MCF 10A (cell line): ENCODE measurements around the gene NECTIN1. TPM values are rescaled to one million over a fixed set of nuclear protein-coding genes. Genes with fewer than 3 reads are reported as not detected.
A peak's percentile ranks its signal among the peaks of the same experiment; 100 is the strongest.

Experiments used
- BruUV-seq: library from RNA; stranded (reverse); fragments of 400-500 nt; replicated peaks from 2 replicates; lab custom pipeline; 2021; lab: Mats Ljungman, UMichigan
- CTCF ChIA-PET: fragments of 300-600 bp; sonication (Branson Sonifier 250); formaldehyde crosslinking; extraction: SDS; loops from one replicate; lab custom pipeline; 2021; ENCODE audit warnings: antibody characterized with exemption, inconsistent platforms; lab: Yijun Ruan, JAX
- POLR2A ChIA-PET: fragments of 300-600, 350-650 bp; sonication (Branson Sonifier 250); formaldehyde crosslinking; extraction: SDS; loops from one replicate; lab custom pipeline; 2020; ENCODE audit warnings: antibody characterized with exemption, inconsistent platforms; lab: Yijun Ruan, JAX
- DNase-seq: peaks from one replicate; pipeline ENCODE4 v3.0.0-alpha.2; 2018; ENCODE audit not compliant: unreplicated experiment
- H3K27ac Mint-ChIP-seq: one replicate; pipeline ENCODE4 v1.8.0; 2022; ENCODE audit warnings: mild to moderate bottlenecking, low read depth, mixed read lengths; ENCODE audit not compliant: unreplicated experiment
- H3K27me3 Mint-ChIP-seq: one replicate; pipeline ENCODE4 v1.8.0; 2022; ENCODE audit warnings: mixed read lengths; ENCODE audit not compliant: insufficient read depth, unreplicated experiment
- H3K36me3 Mint-ChIP-seq: one replicate; pipeline ENCODE4 v1.8.0; 2022; ENCODE audit warnings: mild to moderate bottlenecking, moderate library complexity, mixed read lengths; ENCODE audit not compliant: insufficient read depth, unreplicated experiment
- H3K4me1 Mint-ChIP-seq: one replicate; pipeline ENCODE4 v1.8.0; 2022; ENCODE audit warnings: mixed read lengths; ENCODE audit not compliant: insufficient read depth, unreplicated experiment
- H3K4me3 Mint-ChIP-seq: one replicate; pipeline ENCODE4 v1.8.0; 2022; ENCODE audit warnings: mild to moderate bottlenecking, moderate library complexity, mixed read lengths; ENCODE audit not compliant: unreplicated experiment
- H3K9me3 Mint-ChIP-seq: one replicate; pipeline ENCODE4 v1.8.0; 2022; ENCODE audit warnings: mixed read lengths; ENCODE audit not compliant: unreplicated experiment
- CTCF ChIP-seq: fragments of 200-600 bp; IDR thresholded peaks from one replicate; pipeline ENCODE4 v1.8.0; 2022; ENCODE audit warnings: antibody characterized with exemption, mild to moderate bottlenecking; ENCODE audit not compliant: unreplicated experiment
- intact Hi-C: fragments of 100-400 bp; cut with micrococcal nuclease; formaldehyde crosslinking; loops from 2 replicates; pipeline ENCODE4 v1.14.1; 2022
- total RNA-seq: library from RNA; stranded (reverse); gene quantifications from 2 replicates; pipeline ENCODE4 v1.2.3, GENCODE V29; 2022

NECTIN1 gene
- total RNA-seq, 1 experiment from 2014 or later, result 59.2 TPM

DNA sequence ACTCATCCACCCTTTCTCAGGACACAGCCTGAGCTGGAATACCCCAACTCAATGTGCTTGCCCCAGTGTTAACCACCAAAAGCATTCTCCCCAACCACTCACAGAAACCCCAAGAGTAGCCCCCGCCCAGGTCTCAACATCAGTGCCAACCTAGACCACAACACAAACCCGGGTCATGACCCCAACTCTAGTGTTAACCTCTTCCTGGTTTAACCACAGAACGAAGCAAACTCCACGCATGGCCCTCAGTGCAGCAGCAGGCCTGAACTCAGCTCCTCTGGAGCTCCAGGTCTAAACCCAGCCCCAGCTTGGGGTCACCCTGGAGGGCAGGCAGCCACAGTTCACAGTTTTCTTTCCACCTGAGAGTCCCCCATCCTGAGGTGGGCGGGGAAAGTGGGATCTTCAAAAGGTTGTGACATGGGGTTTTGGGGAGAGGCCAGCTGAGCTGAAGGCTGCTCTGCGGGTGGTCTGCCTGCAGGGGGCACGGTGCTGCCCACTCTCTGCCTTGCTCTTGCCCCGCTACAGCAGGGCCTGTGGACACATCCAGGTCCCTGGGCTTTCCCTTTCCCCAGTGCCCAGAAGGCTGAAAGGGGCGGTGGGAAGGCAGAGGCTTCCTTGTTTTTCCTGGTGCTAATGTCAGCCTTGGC, 37.9 kb downstream of the NECTIN1 start:
- H3K36me3 Mint-ChIP-seq, result no peaks in the 10 kb centered on the region
- TF ChIP-seq CTCF, result peak; percentile 7
- CTCF ChIA-PET, result interaction anchor here (0.6 to 7.9 kb wide), 11 partner anchors 7 to 448 kb away, joined by 3 to 56 read pairs (median 5); partner anchors contain the start of gene NECTIN1
- no peak for DNase-seq
- BruUV-seq, result no TSS peak
- peak overlapping the region; percentile 57 for H3K4me3 Mint-ChIP-seq
- H3K27ac Mint-ChIP-seq, result peak overlapping the region; percentile 92
- peaks cover 55% of the 10 kb centered on the region for H3K4me1 Mint-ChIP-seq
- no peaks in the 10 kb centered on the region for H3K27me3 Mint-ChIP-seq
- no peaks in the 10 kb centered on the region for H3K9me3 Mint-ChIP-seq
- POLR2A ChIA-PET, result interaction anchor here (0.8 to 4.9 kb wide), 15 partner anchors 8 to 613 kb away, joined by 3 to 61 read pairs (median 6); partner anchors contain the start of gene NECTIN1
- intact Hi-C loops, result no loop called here

GRCh38 chr11:119689302-119689701, 39.7 kb downstream of the NECTIN1 start:
- no peak overlapping the region for H3K27ac Mint-ChIP-seq
- TF ChIP-seq CTCF, result no peak
- no peak for DNase-seq
- intact Hi-C loops, result no loop called here
- H3K27me3 Mint-ChIP-seq, result no peaks in the 10 kb centered on the region
- H3K9me3 Mint-ChIP-seq, result no peaks in the 10 kb centered on the region
- no TSS peak for BruUV-seq
- H3K4me1 Mint-ChIP-seq, result peaks cover 51% of the 10 kb centered on the region
- H3K4me3 Mint-ChIP-seq, result no peak overlapping the region
- H3K36me3 Mint-ChIP-seq, result no peaks in the 10 kb centered on the region
- CTCF ChIA-PET, result interaction anchor here (0.6 to 7.9 kb wide), 5 partner anchors 9 to 322 kb away, joined by 3 to 56 read pairs (median 3); partner anchors contain the start of gene NECTIN1
- POLR2A ChIA-PET, result interaction anchor here (3.0 to 4.2 kb wide), 2 partner anchors 11 to 40 kb away, joined by 20 to 23 read pairs; partner anchors contain the start of gene NECTIN1

- no peak for DNase-seq
- ChIA-PET POLR2A (no interaction called here), CTCF (interaction anchor here (0.6 to 1.0 kb wide), 2 partner anchors 14 to 197 kb away, joined by 3 to 4 read pairs; no protein-coding TSS in a partner anchor)
- no peak for TF ChIP-seq CTCF
- no peaks in the 10 kb centered on the region for H3K36me3 Mint-ChIP-seq
- intact Hi-C loops, result no loop called here
- no TSS peak for BruUV-seq
- H3K27me3 Mint-ChIP-seq, result no peaks in the 10 kb centered on the region
- no peak overlapping the region for H3K4me3 Mint-ChIP-seq
- peaks cover 45% of the 10 kb centered on the region for H3K4me1 Mint-ChIP-seq
- H3K9me3 Mint-ChIP-seq, result no peaks in the 10 kb centered on the region
- H3K27ac Mint-ChIP-seq, result peak overlapping the region; percentile 75
Measured at GRCh38 chr11:119688356-119688755, 40.6 kb downstream of the NECTIN1 start.

- intact Hi-C loops, result no loop called here
- no peak for TF ChIP-seq CTCF
- Mint-ChIP-seq H3K4me1 (peaks cover 37% of the 10 kb centered on the region), H3K36me3 (no peaks in the 10 kb centered on the region), H3K9me3 (no peaks in the 10 kb centered on the region), H3K27ac (peak overlapping the region; percentile 4), H3K4me3 (no peak overlapping the region), H3K27me3 (no peaks in the 10 kb centered on the region)
- no TSS peak for BruUV-seq
- POLR2A ChIA-PET, result no interaction called here
- DNase-seq, result no peak
- CTCF ChIA-PET, result interaction anchor here (1.0 kb wide), 1 partner anchor 13 kb away, joined by 3 read pairs; no protein-coding TSS in a partner anchor
Measured at GRCh38 chr11:119687373-119688046, 41.5 kb downstream of the NECTIN1 start.
